GM19438 (cell line): ENCODE results near the gene ARHGAP31.
"Not testable (repeated sequence)": the region's sequence is repeated elsewhere in the genome, so short reads cannot be mapped to it uniquely, and the experiment has no call there.

Experiments
- ATAC-seq: cut with Tn5 transposase; IDR thresholded peaks from one replicate; pipeline ENCODE4 v1.9.1; 2021; ENCODE audit warnings: low read depth; ENCODE audit not compliant: unreplicated experiment

Gene ARHGAP31

DNA sequence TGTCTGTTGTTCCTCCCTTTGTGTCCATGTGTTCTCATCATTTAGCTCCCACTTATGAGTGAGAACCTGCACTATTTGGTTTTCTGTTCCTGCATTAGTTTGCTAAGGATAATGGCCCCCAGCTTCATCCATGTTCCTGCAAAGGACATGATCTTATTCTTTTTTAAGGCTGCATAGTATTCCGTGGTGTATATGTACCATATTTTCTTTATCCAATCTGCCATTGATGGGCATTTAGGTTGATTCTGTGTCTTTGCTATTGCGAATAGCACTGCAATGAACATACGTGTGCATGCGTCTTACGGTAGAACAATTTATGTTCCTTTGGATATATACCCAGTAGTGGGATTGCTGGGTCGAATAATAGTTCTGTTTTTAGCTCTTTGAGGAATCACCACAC, 77.6 kb downstream of the ARHGAP31 start:
- not testable (repeated sequence) for ATAC-seq

DNA sequence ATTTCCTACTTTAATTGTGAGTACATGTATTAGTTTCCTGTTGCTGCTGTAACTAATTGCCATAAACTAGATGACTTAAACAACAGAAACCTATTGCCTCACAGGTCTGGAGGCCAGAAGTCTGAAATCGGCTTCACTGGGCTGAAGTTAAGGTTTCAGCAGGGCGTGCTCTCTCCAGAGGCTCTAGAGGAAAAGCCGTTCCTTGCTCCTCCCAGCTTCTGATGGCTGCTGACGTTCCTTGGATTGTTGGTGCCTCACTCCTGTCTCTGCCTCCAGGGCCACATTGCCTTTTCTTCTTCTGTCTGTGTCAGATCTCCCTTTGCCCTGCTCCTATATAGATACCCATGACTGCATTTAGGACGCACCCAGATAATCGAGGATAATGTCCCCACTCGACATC, 80.9 kb downstream of the ARHGAP31 start:
- ATAC-seq = no peak

DNA sequence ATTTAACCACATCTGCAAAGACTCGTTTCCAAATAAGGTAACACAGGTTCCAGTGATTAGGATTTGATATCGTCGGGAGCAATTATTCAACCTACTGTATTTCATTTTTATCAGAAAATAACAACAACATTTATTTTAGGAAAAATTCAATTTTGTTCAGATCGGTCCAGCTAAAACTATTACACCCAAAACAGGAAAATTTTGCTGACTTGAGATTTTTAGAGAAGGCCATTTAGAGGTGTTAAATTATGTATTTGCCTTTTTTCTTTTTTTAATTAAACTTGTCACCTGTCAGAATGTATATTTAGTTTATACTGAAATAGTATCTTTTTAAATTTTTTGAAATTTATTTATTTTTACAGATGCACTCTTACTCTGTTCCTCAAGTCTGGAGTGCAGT, 81.3 kb downstream of the ARHGAP31 start:
- no peak for ATAC-seq

DNA sequence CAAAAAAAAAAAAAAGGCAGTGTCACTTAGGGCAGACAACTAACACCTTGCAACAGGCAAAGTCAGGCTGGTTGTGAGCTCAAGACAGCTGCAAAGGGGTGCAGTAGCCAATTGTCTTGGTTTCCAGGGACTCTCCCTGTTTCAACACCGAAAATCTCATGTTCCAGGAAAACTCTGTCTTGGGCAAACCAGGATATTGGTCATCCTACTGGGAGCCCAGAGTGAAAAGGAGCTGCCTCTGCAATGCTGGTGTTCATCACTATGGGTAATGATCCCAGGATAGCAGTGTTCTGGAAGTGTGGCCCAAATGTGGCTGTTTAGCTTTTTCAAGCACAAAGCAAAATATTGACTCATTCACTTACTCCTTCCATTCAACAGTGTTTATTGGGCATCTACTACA, 82.6 kb downstream of the ARHGAP31 start:
- no peak for ATAC-seq

DNA sequence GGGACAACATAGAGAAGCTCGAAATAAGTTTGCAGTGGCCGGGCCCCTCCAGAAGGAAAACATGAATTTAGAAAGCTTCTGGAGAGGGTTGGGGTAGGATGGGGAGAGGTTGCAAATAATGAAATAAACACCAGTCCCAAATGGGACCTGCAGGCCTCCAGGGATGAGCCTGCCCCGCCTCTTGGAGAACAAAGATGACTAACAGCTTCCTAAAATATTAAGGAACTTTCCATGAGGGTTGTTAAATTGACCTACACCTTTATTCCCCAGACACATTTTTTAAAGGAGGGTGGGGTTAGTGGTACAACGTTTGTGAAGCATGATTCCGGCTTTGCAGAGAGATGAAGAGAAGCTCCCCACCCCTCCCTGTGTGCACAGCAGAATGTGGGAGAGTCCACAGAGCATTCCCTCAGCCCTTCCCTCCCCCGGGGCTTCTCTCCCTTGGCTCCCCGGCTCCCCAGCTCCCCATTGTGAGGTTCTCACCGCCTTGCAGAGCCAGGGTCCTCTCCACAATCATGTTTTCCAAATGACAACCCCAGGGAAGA, 84.1 kb downstream of the ARHGAP31 start:
- ATAC-seq = no peak

DNA sequence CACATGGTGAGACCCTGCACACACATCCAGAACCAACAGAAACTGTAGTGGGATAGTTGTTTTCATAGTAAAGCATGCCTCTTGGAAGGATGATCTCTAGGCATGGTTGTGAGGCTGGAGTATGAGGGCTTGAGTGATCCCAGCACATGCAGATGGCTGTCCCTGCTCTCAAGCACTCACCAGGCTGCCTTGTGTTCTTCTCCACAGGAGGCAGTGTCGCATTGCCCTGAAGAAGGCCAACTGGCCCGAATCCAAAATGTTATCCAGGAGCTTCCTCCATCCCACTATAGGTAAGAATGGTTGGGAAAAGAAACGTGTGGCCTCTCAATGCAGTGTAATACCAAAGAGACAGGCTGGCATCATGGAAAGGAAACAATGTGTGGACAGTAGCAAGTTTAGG, 86.5 kb downstream of the ARHGAP31 start:
- no peak for ATAC-seq

DNA sequence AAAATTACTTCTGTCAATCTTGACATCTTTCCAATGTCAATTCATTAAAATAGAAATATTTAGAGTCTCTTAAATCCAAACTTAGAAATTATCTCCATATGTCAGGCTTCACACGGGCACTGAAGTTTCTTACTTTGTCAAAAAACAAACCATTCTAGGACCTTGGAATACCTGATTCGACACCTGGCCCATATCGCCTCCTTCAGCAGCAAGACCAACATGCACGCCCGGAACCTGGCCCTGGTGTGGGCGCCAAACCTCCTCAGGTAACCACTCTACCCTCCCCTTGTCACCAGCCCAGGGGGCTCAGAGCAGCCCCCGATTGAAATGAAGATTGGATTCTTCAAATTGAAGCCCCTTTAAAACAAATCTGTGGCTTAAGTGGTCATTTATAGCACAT, 88.0 kb downstream of the ARHGAP31 start:
- ATAC-seq = no peak

DNA sequence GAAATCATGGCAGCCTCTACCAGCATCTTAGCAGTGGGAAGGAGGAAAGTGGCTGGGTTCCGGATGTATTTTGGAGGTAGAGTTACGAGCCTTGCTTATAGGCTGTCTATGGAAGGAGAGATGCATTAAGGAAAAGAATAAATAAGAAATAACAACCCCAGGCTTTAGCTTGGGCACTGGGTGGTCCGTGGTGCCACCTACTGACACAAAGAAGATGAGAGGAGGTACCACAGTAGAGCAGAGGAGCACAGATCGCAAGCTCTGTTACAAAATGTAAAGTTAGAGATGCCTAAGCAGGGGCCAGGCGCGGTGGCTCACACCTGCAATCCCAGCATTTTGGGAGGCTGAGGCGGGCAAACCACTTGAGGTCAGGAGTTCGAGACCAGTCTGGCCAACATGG, 94.4 kb downstream of the ARHGAP31 start:
- no peak for ATAC-seq

DNA sequence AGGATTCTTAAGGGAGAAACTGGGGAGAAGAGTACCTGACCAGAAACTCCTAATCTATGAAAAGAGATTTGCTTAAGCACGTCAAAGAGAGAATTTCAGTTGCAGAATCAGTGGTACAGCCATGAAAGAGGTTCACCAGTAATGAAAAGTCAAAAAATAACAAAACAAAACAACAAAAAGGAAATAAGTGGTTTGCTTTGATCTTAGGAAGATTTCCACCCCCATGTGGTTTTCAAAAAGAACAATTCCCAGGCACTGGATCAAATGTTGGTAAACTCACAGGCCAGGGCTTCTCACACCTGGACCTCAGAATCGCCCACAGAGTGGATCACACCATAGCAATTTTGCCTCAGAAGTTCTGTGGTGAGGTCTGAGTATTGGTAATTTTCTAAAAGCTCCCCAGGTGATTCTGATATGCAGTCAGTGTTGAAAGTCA, 101.8 kb downstream of the ARHGAP31 start:
- ATAC-seq = peak; percentile 65

DNA sequence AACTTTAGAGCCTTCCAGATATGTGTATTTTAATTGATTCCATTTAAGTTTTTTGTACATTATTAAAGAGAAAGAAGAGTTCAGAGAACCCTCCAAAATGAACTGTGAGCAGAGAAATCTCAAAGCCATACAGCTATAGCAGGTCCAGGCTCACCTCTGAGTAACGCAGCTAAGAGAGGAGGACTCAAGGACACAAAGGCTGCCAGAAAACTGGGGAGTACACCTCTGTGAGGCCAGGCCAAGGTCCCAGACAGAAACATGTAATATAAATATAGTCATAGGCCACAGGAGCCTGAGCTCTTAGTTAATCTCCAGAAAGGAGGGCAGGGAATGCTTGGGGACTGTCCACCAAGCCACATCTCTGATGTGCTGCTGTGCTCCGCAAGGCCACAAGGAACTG, 102.7 kb downstream of the ARHGAP31 start:
- ATAC-seq = no peak

DNA sequence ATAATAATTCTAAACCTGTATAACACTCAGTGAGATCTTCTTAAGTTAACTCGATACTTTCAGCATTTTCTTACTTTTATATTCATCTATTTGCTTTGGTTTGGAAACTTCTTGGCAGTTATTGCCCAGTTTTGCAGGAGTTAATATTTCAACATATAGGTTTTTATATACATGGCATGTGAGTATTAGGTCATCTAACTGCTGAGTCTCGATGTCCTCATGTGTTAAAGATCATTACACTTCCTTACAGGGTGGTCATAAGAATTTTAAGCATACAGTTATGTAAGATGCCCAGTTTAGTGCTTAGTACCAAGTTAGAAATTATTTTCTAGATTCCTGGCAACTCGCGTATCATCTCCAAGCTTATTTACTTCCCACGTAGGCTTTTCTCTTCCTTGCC, 106.3 kb downstream of the ARHGAP31 start:
- no peak for ATAC-seq

DNA sequence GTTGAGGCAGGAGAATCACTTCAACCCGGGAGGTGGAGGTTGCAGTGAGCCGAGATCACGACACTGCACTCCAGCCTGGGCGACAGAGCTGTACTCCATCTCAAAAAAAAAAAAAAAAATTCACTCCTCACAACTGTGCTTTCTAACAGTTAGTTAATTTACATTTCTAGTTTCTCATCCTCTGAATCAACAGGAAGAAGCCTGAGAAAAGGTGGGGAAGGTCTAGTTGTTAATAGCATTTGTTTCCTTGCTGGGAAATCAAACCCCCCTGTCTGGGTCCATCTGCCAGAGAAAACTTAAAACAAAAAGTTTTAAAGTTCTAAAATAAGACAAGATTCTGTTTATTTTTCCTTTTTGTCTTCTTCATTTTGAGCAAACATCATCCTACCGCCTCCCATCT, 106.9 kb downstream of the ARHGAP31 start:
- ATAC-seq = peak; percentile 60

DNA sequence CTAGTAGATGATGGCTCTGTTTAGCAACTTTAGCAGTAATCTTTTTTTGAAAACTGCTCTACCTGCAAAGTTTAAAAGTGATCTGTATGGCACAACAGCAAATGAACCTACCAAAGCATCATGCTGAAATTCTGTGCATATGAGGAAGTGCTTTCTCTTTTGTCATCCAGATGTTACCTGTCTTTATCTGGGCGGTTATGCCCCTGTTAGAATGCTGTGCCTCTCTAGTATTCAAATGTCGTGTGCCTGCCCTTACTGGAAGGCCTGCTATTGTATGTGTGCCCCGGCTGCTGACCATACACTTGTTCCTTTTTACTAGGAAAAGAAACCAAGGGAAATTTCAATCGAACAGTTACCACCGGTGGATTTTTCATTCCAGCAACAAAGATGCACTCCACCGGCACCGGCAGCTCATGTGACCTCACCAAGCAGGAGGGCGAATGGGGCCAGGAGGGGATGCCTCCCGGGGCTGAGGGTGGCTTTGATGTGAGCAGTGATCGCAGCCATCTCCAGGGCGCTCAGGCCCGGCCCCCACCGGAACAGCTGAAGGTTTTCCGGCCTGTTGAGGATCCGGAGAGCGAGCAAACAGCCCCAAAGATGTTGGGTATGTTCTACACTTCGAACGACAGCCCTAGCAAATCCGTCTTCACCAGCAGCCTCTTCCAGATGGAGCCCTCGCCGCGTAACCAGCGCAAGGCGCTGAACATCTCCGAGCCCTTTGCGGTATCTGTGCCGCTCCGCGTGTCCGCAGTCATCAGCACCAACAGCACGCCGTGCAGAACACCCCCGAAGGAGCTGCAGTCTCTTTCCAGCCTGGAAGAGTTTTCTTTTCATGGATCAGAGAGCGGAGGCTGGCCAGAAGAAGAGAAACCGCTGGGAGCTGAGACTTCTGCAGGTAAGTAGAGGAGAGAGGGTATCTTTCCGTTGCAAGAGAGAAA, 107.6 kb downstream of the ARHGAP31 start:
- peak; percentile 61 for ATAC-seq

DNA sequence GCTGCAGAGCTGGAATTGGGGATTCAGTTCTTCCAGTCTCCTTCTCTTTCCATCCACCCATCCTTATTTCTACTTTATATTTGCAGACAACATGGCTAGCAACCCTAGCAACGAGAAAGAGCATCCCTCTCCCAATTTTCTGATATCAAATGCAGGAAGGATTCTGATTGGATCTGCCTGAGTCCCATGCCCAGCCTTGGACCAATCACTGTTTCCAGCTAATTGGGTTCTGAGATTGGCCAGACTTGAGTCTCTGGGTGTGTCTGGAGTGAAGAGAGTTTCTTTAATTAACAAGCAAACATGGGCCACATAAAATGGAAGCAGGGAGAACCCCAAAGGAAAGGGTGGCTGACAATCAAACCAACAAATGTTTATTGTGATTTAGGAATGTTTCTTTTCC, 108.6 kb downstream of the ARHGAP31 start:
- no peak for ATAC-seq

DNA sequence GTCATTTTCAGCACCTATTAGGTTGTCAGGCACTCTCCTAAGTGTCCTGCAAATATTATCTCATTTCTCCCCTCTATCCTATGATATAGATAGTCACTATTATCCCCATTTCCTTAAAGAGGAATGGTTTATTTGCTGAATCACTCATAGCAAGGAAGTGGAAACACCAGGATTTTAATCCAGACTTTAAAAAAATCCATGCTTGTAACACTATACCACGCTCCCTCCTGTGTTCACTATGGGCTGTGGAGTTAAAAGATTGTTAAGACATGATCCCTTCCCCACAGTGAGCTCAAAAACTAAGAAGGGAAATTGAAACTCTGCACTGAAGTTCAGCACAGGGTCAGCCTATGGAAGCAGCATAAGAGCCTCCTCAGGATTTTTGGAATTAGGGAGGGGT, 109.0 kb downstream of the ARHGAP31 start:
- no peak for ATAC-seq

DNA sequence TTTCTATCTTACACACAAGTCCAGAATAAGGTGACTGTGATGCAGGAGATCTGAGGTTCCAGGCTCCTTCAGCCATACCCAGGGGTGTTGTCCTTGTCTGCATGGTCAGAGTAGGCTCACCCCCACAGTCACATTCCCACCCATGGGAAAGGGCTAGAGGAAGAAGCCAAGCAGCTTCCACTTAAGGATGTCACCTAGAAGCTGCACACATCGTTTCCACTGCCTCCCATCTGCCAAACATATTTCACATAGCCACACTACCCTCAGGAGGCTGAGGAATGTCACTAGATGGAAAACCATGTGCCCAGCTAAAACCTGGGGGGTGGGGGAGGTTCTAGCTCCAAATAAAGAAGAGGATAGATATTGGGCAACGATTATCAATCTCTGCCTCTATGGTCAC, 111.1 kb downstream of the ARHGAP31 start:
- no peak for ATAC-seq

DNA sequence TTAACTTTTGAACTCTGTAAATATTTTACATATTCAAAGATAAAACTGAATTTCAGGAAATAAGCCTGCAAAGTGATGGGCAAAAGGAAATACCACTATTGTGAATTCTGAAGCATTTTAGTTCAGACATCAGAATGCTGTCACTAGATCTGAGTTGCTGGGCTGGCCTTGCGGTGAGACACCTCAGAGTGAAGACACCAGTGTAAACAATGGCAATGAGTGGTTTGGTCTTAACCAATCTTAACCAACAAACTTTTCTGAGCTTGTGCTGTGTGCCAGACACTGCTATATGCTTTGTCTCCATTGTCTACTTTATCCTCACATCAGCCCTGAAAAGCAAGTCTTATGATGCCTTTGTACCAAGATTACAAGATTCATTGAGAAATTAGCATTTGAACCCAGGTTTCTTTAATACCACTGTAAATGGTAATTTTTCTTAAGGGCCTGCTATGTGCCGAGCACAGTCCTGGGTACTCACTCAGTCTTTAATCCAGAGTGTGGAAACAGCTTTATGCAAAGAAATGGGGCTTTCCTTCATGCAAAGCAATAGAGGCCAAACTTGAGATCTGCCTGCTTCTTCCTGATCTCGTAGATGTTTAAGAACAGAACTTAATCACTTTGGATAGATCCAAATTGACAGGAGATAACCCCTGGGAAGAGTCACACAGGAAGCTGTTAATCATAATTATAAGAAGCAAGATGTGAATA, 114.2 kb downstream of the ARHGAP31 start:
- no peak for ATAC-seq

DNA sequence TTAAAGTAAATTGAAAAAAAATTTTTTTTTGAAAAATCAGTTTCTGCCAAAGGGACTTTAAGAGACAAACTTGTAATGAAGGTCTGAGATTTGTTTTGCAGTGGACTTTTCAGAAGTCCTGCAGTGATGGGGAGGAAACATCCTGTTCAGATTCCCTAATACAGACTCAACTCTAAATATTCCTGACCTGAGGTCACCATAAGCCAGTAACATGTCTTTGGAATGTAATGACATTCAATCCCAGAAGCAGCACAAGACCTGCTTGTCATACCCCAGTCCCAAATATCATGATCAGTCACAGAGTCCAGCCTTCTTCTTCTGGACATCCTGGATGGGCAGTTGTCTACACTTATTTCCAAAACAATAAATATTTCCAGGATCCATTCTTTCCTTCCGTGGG, 115.7 kb downstream of the ARHGAP31 start:
- ATAC-seq = no peak

DNA sequence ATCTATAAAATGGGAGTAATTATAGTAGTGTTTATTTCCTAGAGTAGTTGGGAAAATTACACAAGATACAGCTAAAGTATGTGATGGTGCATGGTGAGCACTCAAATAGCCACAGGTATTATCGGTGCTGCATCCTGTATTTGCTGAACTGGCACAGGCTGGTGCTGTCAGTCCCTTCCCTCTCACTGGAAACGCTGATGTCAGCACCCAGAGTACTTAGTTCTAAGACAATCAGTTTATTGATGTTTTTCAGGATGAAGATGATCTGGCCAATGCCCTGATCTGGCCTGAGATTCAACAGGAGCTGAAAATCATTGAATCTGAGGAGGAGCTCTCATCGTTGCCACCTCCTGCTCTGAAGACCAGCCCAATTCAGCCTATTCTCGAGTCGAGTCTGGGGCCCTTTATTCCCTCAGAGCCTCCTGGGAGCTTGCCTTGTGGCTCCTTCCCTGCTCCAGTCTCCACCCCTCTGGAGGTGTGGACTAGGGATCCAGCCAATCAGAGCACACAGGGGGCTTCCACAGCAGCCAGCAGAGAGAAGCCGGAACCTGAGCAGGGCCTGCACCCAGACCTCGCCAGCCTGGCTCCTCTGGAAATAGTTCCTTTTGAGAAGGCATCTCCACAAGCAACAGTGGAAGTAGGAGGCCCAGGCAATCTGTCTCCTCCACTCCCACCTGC, 119.6 kb downstream of the ARHGAP31 start:
- ATAC-seq = no peak

DNA sequence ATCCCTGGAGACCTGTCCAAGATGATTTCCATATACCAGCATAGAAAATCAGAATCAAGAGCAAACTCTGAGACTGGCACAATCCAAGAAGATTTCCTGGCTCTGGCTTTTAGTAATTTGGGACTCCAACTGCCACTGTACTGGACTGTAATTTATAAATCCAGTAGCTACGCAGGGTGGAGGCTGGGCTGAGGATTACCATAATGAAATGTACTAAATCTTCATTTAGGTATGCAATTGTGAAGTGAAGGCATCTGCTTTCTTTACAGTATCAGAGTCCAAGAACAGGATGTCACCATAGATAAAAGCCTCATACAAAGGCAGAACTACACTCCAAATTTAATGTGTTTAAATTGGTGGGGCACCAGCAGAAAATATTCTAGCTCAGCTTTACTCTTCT, 122.7 kb downstream of the ARHGAP31 start:
- no peak for ATAC-seq
